ENCODE measurements around the gene CCDC69.
"Not testable (repeated sequence)": the region's sequence is repeated elsewhere in the genome, so short reads cannot be mapped to it uniquely, and the experiment has no call there.

Gene CCDC69, protein sequence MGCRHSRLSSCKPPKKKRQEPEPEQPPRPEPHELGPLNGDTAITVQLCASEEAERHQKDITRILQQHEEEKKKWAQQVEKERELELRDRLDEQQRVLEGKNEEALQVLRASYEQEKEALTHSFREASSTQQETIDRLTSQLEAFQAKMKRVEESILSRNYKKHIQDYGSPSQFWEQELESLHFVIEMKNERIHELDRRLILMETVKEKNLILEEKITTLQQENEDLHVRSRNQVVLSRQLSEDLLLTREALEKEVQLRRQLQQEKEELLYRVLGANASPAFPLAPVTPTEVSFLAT

DNA sequence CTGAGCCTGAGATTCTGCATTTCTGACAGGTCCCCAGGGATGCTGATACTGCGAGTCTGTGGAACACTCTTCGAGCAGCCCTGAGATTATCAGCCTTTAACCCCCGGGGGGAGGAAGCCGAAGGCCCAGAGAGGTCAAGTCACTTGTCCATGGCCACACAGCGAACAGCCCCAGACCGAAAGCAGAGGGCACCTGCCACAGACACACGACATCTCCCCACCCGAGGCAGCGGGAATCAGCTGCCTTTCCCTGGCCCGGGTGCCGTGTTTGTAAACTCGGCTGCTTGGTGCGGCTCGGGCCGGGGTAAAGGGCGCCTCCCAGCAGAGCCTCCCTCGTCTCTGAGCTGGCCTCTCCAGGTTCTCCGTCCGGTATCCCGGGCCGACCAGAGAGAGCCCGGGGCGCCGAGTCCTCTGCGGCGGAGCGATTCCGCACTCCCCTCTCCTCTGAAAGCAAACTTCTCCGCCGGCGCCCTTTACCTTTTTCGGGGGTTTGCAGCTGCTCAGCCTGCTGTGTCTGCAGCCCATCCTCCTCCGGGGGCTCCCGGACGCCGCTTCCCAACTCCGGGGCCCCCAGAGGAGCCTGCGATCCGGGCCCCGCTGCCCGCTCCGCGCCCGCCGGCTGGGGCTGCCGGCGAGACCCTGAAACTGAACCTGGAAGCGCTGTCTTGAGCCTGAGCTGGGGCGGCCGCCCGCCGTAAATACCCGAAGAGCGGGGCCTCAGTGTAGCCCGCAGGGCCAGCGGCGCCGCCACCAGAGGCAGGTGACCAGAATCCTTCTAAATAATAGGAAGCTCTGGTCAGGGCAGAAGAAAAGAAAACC, at the start of gene CCDC69:
Gene CCDC69 (minus strand): TSS at position 646 of the 818 bp plus-strand sequence. CDS start 122 bp downstream, at position 524.
- peak; percentile 49 for DNase-seq (ENCODE audit: low read depth in 2 of 2)

DNA sequence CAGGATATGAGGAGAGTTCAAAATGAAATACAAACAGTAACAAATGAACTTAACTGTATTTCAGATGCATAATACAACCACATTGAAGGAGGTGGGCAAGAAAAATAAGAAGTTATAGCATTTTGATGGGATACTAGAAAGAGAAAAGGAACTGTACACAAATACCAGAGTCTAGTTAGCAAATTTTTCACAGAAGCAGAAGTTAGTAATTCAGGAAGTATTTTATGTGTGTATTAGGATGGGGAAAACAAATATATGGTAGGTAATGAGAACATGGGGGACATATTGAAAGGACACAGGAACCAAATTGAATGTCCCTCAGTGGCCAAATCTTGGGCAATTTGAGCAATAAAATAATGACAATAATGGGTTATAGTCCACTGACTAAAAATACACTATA, 47.4 kb upstream of the CCDC69 start:
- no peak for DNase-seq (ENCODE audit: low read depth in 2 of 2)

DNA sequence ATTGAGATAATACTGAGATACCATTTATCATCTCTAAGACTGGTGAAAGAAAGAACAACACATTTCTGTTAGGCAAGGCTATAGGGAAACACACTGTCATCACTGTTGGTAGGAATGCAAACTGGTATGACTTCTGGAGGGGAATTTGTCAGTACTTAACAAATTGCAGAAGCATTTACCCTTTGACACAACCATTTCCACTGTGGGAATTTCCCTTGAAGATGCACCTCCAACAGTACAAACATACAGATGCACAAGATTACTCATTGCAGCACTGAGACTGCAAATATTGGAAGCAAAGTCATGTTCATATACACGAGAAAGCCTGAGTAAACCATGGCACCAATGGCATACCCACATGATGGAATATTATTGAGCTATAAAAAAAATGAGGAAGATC, 46.7 kb upstream of the CCDC69 start:
- DNase-seq (ENCODE audit: low read depth in 2 of 2), result no peak

DNA sequence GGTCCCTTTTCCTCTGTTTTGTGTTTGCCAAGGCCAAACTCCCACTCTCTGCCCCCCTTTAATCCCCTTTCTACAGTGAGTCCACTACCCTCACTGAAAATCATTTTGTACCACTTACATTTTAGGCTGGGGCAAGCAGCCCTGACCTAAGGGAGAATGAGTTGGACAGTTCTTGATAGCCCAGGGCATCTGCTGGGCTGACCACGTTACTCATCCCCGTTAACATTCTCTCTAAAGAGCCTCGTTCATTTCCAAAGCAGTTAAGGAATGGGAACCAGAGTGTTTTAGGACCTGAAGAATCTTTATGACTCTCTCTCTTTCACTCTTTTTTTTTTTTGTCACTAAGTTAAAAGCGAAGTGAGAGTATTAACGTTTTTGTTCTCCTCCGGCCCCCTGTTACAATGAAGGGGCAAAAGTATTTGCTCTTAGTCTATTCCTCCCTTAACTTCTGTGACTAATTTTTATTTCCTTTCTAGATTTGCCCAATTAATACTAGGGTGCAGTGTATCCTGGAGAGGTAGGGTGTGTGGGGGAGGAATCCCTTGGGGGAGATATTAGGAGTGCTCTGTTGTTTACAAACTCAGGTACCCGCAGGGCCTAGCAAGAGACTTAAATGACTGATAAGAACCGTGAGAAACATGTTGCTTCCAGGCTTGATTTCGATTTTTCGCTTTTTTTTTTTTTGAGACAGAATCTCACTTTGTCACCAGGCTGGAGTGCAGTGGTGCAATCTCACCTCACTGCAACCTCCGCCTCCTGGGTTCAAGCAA, 43.8 kb upstream of the CCDC69 start:
- no peak for DNase-seq (ENCODE audit: low read depth in 2 of 2)

DNA sequence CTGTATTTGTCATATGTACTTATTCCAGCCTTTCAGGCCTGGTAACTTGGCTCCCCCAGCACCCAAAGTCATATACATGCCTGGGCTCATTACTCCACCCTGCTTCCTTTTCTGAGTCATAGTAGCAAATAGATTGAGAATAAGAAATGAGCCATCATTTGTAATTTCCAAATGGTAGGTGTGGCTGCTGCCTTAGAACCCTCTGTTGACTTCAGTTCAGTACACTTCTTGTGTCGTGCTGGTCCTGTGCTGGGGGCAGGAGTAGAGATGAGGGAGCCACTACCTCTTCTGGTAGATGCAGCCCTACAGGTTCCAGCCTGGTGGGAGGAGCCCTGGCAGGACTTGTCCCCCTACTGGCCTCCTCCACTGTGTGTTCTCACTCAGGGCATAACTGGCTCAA, 40.2 kb upstream of the CCDC69 start:
- DNase-seq (ENCODE audit: low read depth in 2 of 2), result no peak

DNA sequence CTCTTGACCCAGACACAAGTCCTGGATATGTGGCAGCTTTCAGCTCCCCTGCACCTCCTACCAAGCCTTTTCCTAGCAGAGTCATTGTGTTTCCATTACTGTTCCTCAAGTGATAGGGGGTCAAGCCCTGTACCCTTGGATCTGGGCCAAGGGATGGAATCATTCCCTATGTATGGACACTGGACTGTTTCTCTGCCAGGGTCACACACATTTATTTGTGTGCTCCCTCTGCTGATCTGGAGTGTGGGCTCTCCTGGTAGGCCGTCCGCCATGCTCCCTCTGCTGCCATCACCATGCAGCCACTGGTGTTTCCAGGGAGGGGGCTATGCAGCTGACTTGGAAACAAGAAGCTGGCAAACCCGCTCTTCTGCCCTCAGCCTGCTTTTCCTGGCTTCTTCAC, 38.6 kb upstream of the CCDC69 start:
- DNase-seq (ENCODE audit: low read depth in 2 of 2), result no peak

DNA sequence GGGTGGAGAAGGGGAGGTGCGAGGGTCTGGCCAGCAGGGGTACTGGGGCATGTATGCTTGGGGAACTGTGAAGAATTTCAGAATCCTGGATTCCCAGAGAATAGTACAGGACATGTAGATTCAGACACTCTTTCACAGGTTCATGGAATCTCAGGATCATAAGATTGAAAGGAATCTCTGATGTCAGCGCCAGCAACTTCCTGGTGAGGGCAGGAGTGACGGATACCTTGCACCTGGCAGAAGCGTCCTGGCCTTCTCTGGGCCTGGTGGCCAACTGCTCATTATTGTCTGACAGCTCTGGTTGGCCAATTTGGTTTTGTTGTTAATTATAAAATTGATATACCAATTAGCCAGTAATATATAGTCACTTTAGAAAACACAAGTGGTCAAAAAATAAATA, 36.0 kb upstream of the CCDC69 start:
- DNase-seq (ENCODE audit: low read depth in 2 of 2), result no peak

DNA sequence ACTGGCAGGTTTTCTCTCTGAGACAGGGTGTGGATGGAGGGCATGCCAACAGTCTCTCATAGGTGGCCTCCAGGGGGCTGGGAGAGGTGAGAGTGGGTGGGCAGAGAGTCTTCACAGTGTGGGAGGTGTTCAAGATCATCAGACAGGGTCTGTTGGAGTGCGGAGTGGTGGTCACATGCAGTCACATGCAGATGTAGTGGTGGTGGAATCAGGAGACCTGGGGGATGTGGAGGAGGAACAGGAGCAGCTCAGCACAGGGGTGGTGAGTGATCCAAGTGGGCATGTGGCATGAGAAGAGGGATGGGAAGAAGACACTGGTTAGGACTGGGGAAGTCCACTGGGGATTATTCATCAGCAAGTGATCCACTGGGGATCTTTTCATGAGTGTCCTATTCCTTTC, 34.9 kb upstream of the CCDC69 start:
- no peak for DNase-seq (ENCODE audit: low read depth in 2 of 2)

DNA sequence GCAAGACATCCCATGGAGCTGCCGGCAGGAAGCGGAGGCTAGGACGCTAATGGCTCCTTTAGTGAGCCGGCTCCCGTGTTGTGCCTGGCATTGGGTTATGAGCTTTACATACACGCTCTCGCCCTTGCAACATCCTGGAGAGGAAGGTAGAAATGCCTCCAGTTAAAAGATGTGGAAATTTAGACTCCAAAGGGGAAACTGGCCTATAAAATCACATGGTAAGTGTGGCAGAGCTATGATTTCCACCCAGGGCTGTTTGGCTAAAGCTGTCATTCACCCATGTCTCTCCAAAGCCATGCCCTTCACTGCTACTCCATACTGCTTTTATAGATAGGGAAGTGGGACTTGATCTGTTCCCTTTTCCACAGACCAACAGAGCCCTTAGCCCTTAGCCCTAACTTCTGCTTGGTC, 34.3 kb upstream of the CCDC69 start:
- DNase-seq (ENCODE audit: low read depth in 2 of 2), result no peak

DNA sequence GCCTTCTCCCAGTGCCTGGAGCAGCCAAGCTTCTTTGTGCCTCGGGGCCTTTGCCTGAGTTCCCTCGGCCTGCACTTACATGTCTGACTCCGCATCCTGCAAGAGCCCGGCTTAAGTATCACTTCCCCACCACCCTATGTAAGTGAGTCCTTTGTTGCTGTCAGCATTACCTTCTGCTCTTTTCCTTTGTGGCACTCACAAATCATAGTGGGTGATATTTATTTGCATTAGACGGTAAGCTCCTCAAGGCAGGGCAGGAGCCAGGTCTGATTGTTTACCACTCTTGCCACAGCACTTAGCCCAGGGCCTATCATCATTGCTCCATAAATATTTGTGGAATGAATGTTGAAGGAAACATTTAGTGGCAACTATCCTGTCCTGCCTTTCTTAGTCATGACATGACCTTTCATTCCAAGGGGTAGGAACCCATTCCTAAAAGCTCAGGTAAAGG, 33.9 kb upstream of the CCDC69 start:
- no peak for DNase-seq (ENCODE audit: low read depth in 2 of 2)

DNA sequence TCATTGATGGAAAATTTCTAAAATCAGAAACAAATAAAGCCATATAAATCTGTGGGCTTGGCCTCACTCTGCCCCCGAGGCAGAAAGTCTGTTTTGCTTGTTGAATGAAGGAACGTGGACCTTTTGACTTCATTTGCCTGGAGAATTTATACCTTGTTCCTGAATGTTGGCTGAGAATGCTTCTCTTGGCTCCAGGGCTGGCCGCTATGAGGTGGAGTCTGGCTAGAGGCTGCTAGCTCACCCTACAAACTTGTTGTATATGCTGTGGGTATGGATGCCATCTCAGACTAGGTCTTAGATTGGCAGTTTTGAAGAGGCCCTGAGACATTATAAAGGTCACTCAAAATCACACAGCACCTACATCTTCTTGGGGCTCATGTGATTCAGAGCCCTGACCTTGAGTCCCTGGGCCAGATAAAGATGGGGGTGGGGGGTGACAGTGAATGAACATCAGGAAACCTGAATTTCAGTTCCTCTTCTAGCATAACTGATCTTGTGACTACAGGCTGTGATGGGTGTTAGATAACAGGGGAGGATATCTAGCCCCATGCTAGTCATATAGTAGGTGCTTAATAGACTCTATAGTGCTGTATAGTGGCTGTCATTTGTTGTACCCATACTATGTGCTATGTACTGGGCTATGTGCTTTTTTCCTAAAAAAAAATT, 31.9 kb upstream of the CCDC69 start:
- no peak for DNase-seq (ENCODE audit: low read depth in 2 of 2)

DNA sequence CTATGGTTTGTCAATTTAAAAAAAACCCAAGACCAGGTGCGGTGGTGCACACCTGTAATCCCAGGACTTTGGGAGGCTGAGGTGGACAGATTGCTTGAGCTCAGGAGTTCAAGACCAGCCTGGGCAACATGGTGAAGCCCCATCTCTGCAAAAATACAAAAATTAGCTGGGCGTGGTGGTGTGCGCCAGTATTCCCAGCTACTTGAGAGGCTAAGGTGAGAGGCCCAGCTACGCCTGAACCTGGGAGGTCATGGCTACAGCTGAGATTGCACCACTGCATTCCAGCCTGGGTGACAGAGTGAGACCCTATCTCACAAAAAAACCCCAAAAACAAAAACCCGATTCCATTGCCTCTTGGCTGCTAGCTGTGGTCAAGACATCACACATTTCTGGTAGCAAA, 31.1 kb upstream of the CCDC69 start:
- DNase-seq (ENCODE audit: low read depth in 2 of 2), result not testable (repeated sequence)

DNA sequence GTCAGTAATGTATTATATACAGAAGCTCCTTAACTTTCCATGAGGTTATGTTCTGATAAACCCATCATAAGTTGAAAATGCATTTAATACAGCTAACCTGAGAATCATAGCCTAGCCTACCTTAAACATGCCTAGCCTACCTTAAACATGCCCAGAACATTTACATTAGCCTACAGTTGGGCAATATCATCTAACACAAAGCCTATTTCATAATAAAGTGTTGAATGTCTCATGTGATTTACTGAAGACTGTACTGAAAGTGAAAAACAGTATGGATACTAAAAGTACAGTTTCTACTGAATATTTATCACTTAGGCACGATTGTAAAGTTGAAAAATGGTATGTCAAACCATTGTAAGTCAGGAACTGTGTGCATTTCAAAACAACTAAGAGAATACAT, 30.7 kb upstream of the CCDC69 start:
- no peak for DNase-seq (ENCODE audit: low read depth in 2 of 2)

DNA sequence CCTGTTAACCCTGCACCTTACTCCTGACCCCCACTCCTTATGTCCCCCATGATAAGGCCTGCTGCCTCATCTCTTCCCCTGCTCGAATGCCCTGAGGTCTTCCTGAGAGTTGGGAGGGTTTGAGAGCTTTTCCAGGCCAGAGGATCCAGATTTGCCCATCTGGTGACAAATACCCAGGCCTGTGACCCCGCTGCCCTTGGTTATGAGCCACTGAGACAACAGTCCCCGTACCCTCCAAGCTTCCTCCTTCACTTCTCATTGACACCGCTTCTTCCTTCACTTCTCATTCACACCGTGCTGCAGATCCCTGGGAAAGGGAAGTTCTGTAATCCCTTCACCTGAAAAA, 29.7 kb upstream of the CCDC69 start:
- no peak for DNase-seq (ENCODE audit: low read depth in 2 of 2)

DNA sequence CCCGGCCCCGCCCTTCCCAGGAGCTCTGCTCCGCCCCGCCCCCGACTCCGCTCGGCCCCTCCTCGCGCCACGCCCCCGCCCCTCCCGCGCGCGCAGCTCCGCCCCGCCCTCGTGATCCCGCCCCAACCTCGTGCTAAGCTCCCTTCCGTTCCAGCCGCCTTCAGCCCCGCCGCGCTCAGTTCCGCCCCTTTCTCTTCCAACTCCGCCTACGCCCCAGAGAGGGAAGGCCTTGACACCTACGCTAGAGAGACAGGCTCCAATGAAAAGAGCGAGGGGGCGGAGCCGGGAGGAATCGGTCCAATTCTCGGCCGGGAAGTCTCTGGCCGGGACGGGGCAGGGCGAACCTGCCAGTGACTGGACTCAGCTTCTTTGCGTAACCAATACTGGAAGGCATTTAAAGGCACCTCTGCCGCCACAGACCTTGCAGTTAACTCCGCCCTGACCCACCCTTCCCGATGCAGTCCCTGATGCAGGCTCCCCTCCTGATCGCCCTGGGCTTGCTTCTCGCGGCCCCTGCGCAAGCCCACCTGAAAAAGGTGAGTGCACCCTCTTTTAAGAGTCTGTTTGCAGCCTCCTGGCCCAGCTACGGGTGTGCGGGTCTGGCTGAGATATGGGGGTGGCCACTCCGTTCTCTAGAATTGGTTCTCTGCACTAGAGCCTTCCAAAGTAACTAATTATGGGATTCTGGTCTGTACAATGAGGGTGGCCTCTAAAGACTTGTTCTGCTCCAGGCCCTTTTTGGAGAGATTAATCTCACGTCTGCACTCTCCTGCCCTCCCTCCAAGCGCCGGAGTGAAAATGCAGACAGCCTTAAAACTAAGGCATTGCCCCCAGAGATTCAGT, 29.1 kb upstream of the CCDC69 start, which contains the start of gene GM2A:
Gene GM2A (plus strand): TSS at position 424 of the 843 bp plus-strand sequence. CDS start 32 bp downstream, at position 456.
- peak; percentile 98 to 99 for DNase-seq (ENCODE audit: low read depth in 2 of 2)

DNA sequence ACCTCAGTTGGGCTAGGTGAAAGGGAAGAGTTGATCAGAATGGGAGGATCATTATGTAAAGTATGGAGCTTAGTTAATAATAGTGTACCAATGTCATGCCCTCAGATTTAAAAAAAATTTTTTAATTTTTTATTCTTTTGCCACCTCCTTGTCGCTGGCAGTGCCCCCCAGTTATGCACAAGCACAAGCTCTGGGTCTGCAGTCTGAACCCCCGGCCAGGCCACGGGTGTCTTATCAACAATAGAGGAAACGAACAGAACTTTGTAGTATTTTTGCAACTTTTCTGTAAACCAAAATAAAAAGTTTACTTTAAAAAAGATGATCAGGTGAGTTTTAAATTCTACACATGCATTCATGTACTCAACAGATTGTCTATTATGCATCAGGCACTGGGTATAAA, 27.7 kb upstream of the CCDC69 start:
- no peak for DNase-seq (ENCODE audit: low read depth in 2 of 2)

DNA sequence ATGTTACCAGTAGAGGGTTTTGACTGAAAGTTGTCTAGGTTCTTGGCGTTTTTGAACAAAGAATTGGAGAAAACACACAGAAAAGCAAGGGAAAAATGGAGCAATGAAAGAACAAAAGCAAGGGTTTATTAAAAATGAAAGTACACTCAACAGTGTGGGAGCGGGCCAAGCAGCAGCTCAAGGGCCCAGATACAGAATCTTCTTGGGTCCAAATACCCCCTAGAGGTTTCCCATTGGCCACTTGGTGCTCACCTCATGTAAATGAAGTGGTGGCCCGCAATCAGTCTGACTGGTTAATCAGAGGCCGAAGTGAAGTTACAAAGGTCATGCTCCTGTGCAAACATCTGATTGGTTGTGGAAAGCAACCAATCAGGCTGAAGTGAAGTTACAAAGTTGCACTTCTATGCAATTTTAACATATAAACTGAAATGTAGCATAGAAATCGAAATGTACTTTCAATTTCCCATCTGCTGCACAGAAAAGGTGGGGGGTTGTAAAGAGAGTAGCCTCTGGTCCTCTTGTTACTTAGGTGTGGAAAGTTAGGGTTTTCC, 27.2 kb upstream of the CCDC69 start:
- no peak for DNase-seq (ENCODE audit: low read depth in 2 of 2)

DNA sequence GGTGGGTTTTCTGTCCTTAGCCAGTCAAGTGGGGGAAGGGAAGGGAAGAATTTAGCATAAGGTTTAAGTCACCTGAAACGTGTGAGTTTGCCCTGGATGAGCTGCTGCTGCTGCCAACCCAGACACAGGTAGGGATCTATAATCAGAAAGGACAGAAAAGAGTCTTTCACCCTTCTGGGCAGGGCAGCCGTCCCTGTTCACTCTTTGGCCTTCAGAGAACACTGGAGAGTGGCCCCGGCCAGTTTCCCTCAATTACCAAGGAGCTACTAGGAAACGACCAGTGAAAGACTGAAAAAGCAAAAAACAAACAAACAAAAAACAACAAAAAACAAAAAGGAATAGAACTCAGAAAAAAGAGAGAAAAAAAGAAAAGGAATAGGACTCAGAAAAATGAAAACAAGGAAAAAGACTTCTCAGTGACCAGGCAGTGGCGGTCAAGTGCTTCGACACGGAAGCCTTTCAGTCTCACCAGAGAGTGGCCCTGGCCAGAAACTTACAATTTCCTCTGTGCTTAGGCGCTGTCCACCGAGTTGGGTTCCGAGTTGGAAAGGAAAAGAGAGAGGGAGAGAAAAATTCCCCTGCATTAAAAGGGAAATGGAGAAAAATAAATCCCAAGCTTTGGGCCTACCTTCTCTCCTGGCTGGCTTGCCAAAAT, 26.6 kb upstream of the CCDC69 start:
- no peak for DNase-seq (ENCODE audit: low read depth in 2 of 2)

DNA sequence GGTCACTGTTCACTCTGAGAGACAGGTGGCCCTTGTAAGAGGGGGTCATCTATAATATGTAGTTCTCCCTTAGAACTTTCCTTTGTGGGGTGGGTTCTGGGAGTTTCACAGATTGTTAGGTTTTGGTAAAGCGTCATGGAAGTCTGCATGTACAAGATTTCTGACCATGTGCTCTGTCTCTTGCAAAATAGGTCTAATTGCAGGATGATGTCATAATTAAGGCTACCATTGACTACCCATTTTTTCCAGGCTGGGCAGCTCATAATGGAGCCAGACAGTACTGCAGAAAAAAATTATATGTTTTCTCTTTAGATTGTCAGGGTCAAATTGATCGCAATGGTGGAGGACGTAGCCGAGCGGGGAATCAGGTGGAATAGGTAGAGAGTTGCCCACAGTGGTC, 25.4 kb upstream of the CCDC69 start:
- no peak for DNase-seq (ENCODE audit: low read depth in 2 of 2)

DNA sequence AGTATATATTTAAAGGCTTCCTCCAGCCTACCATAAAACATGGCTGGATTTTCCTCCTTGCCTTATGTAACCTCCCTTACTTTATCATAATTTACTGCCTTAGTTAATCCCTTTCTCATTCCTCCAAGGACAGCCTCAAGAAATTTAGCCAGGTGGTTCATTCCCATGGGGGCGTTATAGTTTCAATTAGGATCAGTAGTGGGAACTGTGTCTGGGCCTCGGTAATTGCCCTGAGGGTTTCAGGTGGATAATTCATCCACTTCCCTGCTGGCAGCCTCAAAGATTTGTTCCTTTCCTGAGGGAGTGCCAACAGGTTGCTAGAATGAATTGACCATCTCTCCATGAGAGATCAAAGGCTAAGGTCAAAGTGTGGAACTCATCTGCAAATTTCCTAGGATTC, 24.8 kb upstream of the CCDC69 start:
- DNase-seq (ENCODE audit: low read depth in 2 of 2), result no peak
